ENCODE results near the gene XRCC5.
A peak's percentile ranks its signal among the peaks of the same experiment; 100 is the strongest.

The XRCC5 gene

GRCh38 chr2:216084547-216084946 lies 24.6 kb upstream of the XRCC5 start:
- DNase-seq (ENCODE audit: low read depth in 2 of 2, low spot score in 1 of 2): no peak

- DNase-seq (ENCODE audit: low read depth in 2 of 2, low spot score in 1 of 2): no peak
These were observed 22.8 kb upstream of the XRCC5 start for GRCh38 chr2:216086207-216086893.

- no peak for DNase-seq (ENCODE audit: low read depth in 2 of 2, low spot score in 1 of 2)
These were observed 18.8 kb upstream of the XRCC5 start for GRCh38 chr2:216090369-216090786.

GRCh38 chr2:216092646-216093045 lies 16.5 kb upstream of the XRCC5 start:
- DNase-seq (ENCODE audit: low read depth in 2 of 2, low spot score in 1 of 2): no peak

GRCh38 chr2:216094701-216095100 lies 14.4 kb upstream of the XRCC5 start:
- no peak for DNase-seq (ENCODE audit: low read depth in 2 of 2, low spot score in 1 of 2)

GRCh38 chr2:216098421-216099334 lies 10.5 kb upstream of the XRCC5 start:
- DNase-seq (ENCODE audit: low read depth in 2 of 2, low spot score in 1 of 2): no peak

- DNase-seq (ENCODE audit: low read depth in 2 of 2, low spot score in 1 of 2): no peak
These were observed 8.0 kb upstream of the XRCC5 start for GRCh38 chr2:216101109-216101508.

- no peak for DNase-seq (ENCODE audit: low read depth in 2 of 2, low spot score in 1 of 2)
These were observed 5.9 kb upstream of the XRCC5 start for GRCh38 chr2:216103213-216103612.

GRCh38 chr2:216104691-216105090 lies 4.5 kb upstream of the XRCC5 start:
- no peak for DNase-seq (ENCODE audit: low read depth in 2 of 2, low spot score in 1 of 2)

- no peak for DNase-seq (ENCODE audit: low read depth in 2 of 2, low spot score in 1 of 2)
These were observed 1.8 kb upstream of the XRCC5 start for GRCh38 chr2:216107320-216107719.

GRCh38 chr2:216107760-216108159 lies 1.4 kb upstream of the XRCC5 start:
- DNase-seq (ENCODE audit: low read depth in 2 of 2, low spot score in 1 of 2): no peak

- no peak for DNase-seq (ENCODE audit: low read depth in 2 of 2, low spot score in 1 of 2)
These were observed 710 bp upstream of the XRCC5 start for GRCh38 chr2:216108310-216108966.

- no peak for DNase-seq (ENCODE audit: low read depth in 2 of 2, low spot score in 1 of 2)
These were observed 940 bp downstream of the XRCC5 start for GRCh38 chr2:216109962-216110614.

GRCh38 chr2:216110620-216111019 lies 1.5 kb downstream of the XRCC5 start:
- DNase-seq (ENCODE audit: low read depth in 2 of 2, low spot score in 1 of 2): no peak

- DNase-seq (ENCODE audit: low read depth in 2 of 2, low spot score in 1 of 2): no peak
These were observed 2.0 kb downstream of the XRCC5 start for GRCh38 chr2:216111122-216111521.

GRCh38 chr2:216112926-216113325 lies 3.8 kb downstream of the XRCC5 start:
- no peak for DNase-seq (ENCODE audit: low read depth in 2 of 2, low spot score in 1 of 2)

- DNase-seq (ENCODE audit: low read depth in 2 of 2, low spot score in 1 of 2): no peak
These were observed 4.4 kb downstream of the XRCC5 start for GRCh38 chr2:216113572-216113971.

- DNase-seq (ENCODE audit: low read depth in 2 of 2, low spot score in 1 of 2): no peak
These were observed 5.2 kb downstream of the XRCC5 start for GRCh38 chr2:216114382-216114713.

GRCh38 chr2:216114714-216115531 lies 5.8 kb downstream of the XRCC5 start:
- DNase-seq (ENCODE audit: low read depth in 2 of 2, low spot score in 1 of 2): peak; percentile 86 to 99

GRCh38 chr2:216116418-216116817 lies 7.3 kb downstream of the XRCC5 start:
- no peak for DNase-seq (ENCODE audit: low read depth in 2 of 2, low spot score in 1 of 2)
